Thyroid gland (tissue), 4 donors: ENCODE data around the gene ZNF575. TPM values are rescaled to one million over a fixed set of nuclear protein-coding genes. Genes with fewer than 3 reads are reported as not detected.
"Not testable (repeated sequence)": the region's sequence is repeated elsewhere in the genome, so short reads cannot be mapped to it uniquely, and the experiment has no call there.

ENCODE experiments used
- DNase-seq, 2 donors: peaks; one replicate each; pipeline ENCODE4 v3.0.0-alpha.2; 2019
- H3K27ac ChIP-seq, 3 donors: fragments of 200-600 bp; sonication (generic); 1 replicate in 2 of 3; 2 replicates in 1 of 3; pipeline ENCODE4 v1.5.1; 2016 to 2019; ENCODE audit warnings: mild to moderate bottlenecking in 1 of 3, moderate library complexity in 1 of 3
- H3K27me3 ChIP-seq: fragments of 200-600 bp; sonication (generic); one replicate; pipeline ENCODE4 v1.5.1; 2019
- H3K36me3 ChIP-seq, 2 donors: fragments of 200-600 bp; sonication (generic); one replicate each; pipeline ENCODE4 v1.5.1; 2016 to 2019
- H3K4me1 ChIP-seq, 2 donors: fragments of 200-600 bp; sonication (generic); one replicate each; pipeline ENCODE4 v1.5.1; 2017 to 2019
- H3K4me3 ChIP-seq, 3 donors: fragments of 200-600 bp; sonication (generic); replicated peaks in 1 of 3; 1 replicate in 2 of 3; 2 replicates in 1 of 3; pipeline ENCODE4 v1.5.1; 2016; ENCODE audit warnings: mild to moderate bottlenecking in 1 of 3
- H3K9me3 ChIP-seq: fragments of 200-600 bp; sonication (generic); one replicate; pipeline ENCODE4 v1.5.1; 2017
- POLR2A ChIP-seq, 2 donors: fragments of 450-650 bp; IDR thresholded peaks; one replicate each; pipeline ENCODE4 v1.6.1; 2017; ENCODE audit warnings: antibody characterized with exemption in 2 of 2, mild to moderate bottlenecking in 2 of 2, moderate library complexity in 1 of 2
- WGBS, 2 donors: methylation state at CpG; one replicate each; pipeline ENCODE4 v1.1.5; 2017; 5-methylcytosine and 5-hydroxymethylcytosine counted together
- intact Hi-C: fragments of 100-400 bp; cut with DNase I; formaldehyde crosslinking; loops from one replicate; pipeline ENCODE4 v1.15.1; 2023
- total RNA-seq, 4 donors: library from RNA; depleted of rRNA; stranded (reverse); fragments of >200 nt; gene quantifications; one replicate each; pipeline ENCODE4 v1.2.3, GENCODE V29; 2016
- TF ChIP-seq, protein P1 (sequence below), 6 experiments: fragments of 200-600 bp in 3 of 6; fragments of 450-650 bp in 3 of 6; sonication (generic) in 3 of 6; IDR thresholded peaks; one replicate each; pipeline ENCODE4 v1.5.1; 2016 to 2019; ENCODE audit warnings: antibody characterized with exemption in 6 of 6, mild to moderate bottlenecking in 2 of 6, inconsistent platforms in 1 of 6, moderate library complexity in 1 of 6

ZNF575 gene
- total RNA-seq, 4 donors from 2014 or later, result 1.4 TPM; not detected in 3

DNA sequence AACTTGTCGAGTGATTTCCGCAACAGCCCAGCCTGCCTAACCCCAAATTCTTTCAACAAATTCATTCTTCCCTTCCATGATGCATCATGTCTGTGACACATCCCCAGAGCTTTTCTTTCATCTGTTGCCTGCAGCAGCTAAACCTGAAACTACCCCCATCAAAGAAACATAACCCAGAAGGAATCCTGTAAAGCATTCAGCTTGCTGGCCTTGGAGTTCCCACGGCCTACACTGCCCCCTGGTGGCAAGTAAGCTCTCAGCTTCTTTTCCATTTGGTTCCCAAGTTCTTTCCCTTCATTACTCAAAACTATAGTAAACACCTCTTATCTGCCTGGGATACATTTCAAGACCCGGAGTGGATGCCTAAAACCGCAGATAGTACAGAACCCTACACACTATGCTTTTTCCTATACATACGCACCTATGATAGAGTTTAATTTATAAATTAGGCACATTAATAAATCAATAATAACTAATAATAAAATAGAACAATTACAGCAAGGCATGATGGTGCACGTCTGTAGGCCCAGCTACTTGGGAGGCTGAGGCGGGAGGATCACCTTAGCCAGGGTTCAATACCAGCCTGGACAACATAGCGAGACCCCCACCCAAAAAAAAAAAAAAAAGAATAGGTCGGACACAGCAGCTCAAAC is 13.4 kb upstream of the ZNF575 start:
- intact Hi-C loops, result loop anchor here (2.0 kb wide), 1 partner anchor 73 kb away; no protein-coding TSS in a partner anchor
- TF ChIP-seq, protein P1, sequence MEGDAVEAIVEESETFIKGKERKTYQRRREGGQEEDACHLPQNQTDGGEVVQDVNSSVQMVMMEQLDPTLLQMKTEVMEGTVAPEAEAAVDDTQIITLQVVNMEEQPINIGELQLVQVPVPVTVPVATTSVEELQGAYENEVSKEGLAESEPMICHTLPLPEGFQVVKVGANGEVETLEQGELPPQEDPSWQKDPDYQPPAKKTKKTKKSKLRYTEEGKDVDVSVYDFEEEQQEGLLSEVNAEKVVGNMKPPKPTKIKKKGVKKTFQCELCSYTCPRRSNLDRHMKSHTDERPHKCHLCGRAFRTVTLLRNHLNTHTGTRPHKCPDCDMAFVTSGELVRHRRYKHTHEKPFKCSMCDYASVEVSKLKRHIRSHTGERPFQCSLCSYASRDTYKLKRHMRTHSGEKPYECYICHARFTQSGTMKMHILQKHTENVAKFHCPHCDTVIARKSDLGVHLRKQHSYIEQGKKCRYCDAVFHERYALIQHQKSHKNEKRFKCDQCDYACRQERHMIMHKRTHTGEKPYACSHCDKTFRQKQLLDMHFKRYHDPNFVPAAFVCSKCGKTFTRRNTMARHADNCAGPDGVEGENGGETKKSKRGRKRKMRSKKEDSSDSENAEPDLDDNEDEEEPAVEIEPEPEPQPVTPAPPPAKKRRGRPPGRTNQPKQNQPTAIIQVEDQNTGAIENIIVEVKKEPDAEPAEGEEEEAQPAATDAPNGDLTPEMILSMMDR (IDR thresholded peaks at IDR 0.05), result peak; percentile 75 to 93 (median 82)
- no peak for TF ChIP-seq POLR2A (IDR thresholded peaks at IDR 0.05)
- no peak overlapping the region for H3K27ac ChIP-seq
- peaks cover 0 to under 1% of the 10 kb centered on the region in 2 donors for H3K4me1 ChIP-seq
- H3K9me3 ChIP-seq, result no peaks in the 10 kb centered on the region
- H3K27me3 ChIP-seq, result no peaks in the 10 kb centered on the region
- peak; percentile 74 to 79 for DNase-seq
- H3K4me3 ChIP-seq, result no peak overlapping the region
- H3K36me3 ChIP-seq, result no peaks in the 10 kb centered on the region
- WGBS, 2 donors, result 52 to 54% methylated on average over 10 of the region's 10 CpGs

- Histone ChIP-seq H3K27ac (no peak overlapping the region), H3K4me3 (no peak overlapping the region), H3K4me1 (peaks cover 12 to 17% of the 10 kb centered on the region in 2 donors), H3K9me3 (no peaks in the 10 kb centered on the region), H3K36me3 (no peaks in the 10 kb centered on the region), H3K27me3 (no peaks in the 10 kb centered on the region)
- DNase-seq, result no peak
- TF ChIP-seq POLR2A (IDR thresholded peaks at IDR 0.05), result no peak
- TF ChIP-seq, protein P1 (IDR thresholded peaks at IDR 0.05), result no peak
- WGBS, 2 donors, result 82 to 89% methylated on average over 5 of the region's 5 CpGs
- intact Hi-C loops, result no loop called here
These were observed 10.1 kb upstream of the ZNF575 start for GRCh38 chr19:43522929-43523328.

GRCh38 chr19:43523696-43524095 is 9.3 kb upstream of the ZNF575 start:
- H3K9me3 ChIP-seq, DNase-seq, intact Hi-C loops, H3K4me3 ChIP-seq, H3K27me3 ChIP-seq, H3K36me3 ChIP-seq, H3K27ac ChIP-seq: not testable (repeated sequence)
- WGBS, 2 donors, result 89 to 97% methylated on average over 8 of the region's 8 CpGs
- peaks cover 17 to 24% of the 10 kb centered on the region in 2 donors for H3K4me1 ChIP-seq

- H3K4me1 ChIP-seq, result peaks cover 17 to 34% of the 10 kb centered on the region in 2 donors
- no peaks in the 10 kb centered on the region for H3K9me3 ChIP-seq
- H3K27me3 ChIP-seq, result no peaks in the 10 kb centered on the region
- no peak for TF ChIP-seq POLR2A (IDR thresholded peaks at IDR 0.05)
- no peaks in the 10 kb centered on the region for H3K36me3 ChIP-seq
- WGBS, 2 donors, result 30 to 49% methylated on average over 11 to 12 of the region's 12 CpGs
- intact Hi-C loops, result no loop called here
- peak overlapping the region in 1 of 3 donors; percentile 77 for H3K4me3 ChIP-seq
- H3K27ac ChIP-seq, result peak overlapping the region in 2 of 3 donors; percentile 88 to 90
- peak; percentile 26 to 30 for DNase-seq
These were observed 7.8 kb upstream of the ZNF575 start for GRCh38 chr19:43524922-43525835.

DNA sequence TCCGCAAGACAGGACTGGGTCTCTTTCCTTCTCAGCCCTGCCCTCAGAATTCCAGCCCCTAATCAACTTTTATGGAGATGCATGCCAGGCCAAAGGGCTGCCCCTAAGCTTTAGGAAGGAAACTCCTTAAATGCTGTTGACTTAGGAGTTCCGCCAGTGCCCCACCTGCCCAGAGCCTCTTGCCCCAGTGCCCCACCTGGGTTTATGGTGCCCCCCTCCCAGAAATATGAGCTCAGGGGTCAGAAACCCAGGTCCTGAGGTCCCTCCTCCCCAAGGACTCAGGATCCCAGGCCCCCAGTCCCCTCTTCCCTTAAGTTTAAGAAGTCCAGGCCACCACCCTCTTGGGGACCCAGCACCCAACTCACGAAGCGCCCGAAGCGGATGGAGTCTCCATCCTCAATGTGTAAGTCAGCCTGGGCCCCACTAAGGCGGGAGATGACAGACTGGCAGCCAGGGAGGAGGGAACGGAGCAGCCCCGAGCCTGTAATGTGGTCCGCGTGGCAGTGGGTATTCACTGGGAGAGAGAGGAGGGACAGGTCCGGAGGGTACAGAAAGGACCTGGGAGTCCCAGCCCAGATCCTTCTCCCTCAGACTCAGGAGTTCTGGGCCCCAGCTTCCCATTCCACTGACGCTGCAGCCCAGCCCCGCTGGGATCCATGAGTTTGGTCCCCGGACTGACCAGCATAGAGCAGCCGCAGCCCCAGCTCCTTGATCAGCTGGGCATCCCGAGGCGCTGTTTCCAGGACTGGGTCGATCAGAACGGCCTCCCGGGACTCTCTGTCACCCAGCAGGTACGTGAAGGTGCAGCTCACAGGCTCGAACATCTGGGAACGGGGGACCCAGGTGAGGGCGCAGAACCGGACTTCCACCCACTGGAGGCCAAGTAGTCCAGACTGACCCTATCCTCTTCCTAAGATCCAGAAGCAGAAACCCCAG is 6.9 kb upstream of the ZNF575 start:
- Histone ChIP-seq H3K27ac (peak overlapping the region in 2 of 3 donors; percentile 88 to 90), H3K9me3 (no peaks in the 10 kb centered on the region), H3K4me3 (peak overlapping the region; percentile 72 to 97 (median 77)), H3K4me1 (peaks cover 17 to 34% of the 10 kb centered on the region in 2 donors), H3K27me3 (no peaks in the 10 kb centered on the region), H3K36me3 (no peaks in the 10 kb centered on the region)
- peak; percentile 24 to 31 for DNase-seq
- intact Hi-C loops, result no loop called here
- no peak for TF ChIP-seq POLR2A (IDR thresholded peaks at IDR 0.05)
- TF ChIP-seq, protein P1 (IDR thresholded peaks at IDR 0.05), result no peak
- WGBS, 2 donors, result 34 to 53% methylated on average over 8 to 15 of the region's 26 CpGs
